Testis (tissue), 2 donors: ENCODE measurements around the gene TGFBR3.

Experiments used
- POLR2A ChIP-seq: fragments of 450-650 bp; IDR thresholded peaks from one replicate; pipeline ENCODE4 v1.6.1; 2017; ENCODE audit warnings: antibody characterized with exemption, mild to moderate bottlenecking, moderate library complexity
- TF ChIP-seq, protein P1 (sequence below), 3 experiments: fragments of 450-650 bp in 2 of 3; fragments of 200-600 bp in 1 of 3; sonication (generic) in 1 of 3; IDR thresholded peaks; one replicate each; pipeline ENCODE4 v1.5.1; 2016 to 2019; ENCODE audit warnings: antibody characterized with exemption in 3 of 3, mild to moderate bottlenecking in 2 of 3, moderate library complexity in 1 of 3

DNA sequence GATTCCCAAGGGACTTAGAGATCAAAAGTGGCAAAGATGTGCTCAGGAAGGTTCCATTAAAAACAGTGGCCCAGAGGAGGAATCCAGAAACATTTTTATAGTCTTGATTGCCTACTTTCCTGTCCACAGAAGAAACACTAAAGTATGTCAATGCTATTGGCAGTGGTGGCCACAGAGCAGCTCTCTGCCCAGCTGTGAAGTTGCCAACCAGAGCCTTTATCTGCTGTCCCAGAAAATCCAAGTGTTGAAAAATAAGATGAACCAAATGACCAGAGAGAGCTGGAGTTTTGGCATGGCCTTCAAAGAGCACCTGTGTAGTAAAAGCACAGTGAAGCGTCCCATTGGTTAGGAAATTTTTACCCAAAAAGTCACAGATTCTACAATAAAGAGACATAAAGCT lies 181.2 kb downstream of the TGFBR3 start:
- TF ChIP-seq, protein P1, sequence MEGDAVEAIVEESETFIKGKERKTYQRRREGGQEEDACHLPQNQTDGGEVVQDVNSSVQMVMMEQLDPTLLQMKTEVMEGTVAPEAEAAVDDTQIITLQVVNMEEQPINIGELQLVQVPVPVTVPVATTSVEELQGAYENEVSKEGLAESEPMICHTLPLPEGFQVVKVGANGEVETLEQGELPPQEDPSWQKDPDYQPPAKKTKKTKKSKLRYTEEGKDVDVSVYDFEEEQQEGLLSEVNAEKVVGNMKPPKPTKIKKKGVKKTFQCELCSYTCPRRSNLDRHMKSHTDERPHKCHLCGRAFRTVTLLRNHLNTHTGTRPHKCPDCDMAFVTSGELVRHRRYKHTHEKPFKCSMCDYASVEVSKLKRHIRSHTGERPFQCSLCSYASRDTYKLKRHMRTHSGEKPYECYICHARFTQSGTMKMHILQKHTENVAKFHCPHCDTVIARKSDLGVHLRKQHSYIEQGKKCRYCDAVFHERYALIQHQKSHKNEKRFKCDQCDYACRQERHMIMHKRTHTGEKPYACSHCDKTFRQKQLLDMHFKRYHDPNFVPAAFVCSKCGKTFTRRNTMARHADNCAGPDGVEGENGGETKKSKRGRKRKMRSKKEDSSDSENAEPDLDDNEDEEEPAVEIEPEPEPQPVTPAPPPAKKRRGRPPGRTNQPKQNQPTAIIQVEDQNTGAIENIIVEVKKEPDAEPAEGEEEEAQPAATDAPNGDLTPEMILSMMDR (IDR thresholded peaks at IDR 0.05) = no peak
- TF ChIP-seq POLR2A = no peak
